Glomerular visceral epithelial cell (primary cell): ENCODE data around the gene PGM1.
A peak's percentile ranks its signal among the peaks of the same experiment; 100 is the strongest.

Source experiments
- DNase-seq: peaks from one replicate; pipeline ENCODE4 v3.0.0-alpha.2; 2016; ENCODE audit errors: extremely low spot score

PGM1 gene

GRCh38 chr1:63633281-63633680, 40.1 kb downstream of the PGM1 start:
- DNase-seq = no peak

GRCh38 chr1:63634471-63634870, 41.3 kb downstream of the PGM1 start:
- DNase-seq = peak; percentile 60

GRCh38 chr1:63635681-63636080, 42.5 kb downstream of the PGM1 start:
- peak; percentile 21 for DNase-seq

GRCh38 chr1:63636192-63637105, 43.2 kb downstream of the PGM1 start:
- no peak for DNase-seq

GRCh38 chr1:63638471-63638870, 45.3 kb downstream of the PGM1 start:
- DNase-seq = no peak

GRCh38 chr1:63638875-63639274, 45.7 kb downstream of the PGM1 start:
- DNase-seq = no peak

- DNase-seq = no peak
These were observed 47.7 kb downstream of the PGM1 start for GRCh38 chr1:63640633-63641567.

GRCh38 chr1:63641615-63642014, 48.4 kb downstream of the PGM1 start:
- DNase-seq = no peak

GRCh38 chr1:63642901-63643300, 49.7 kb downstream of the PGM1 start:
- no peak for DNase-seq

GRCh38 chr1:63643517-63643916, 50.3 kb downstream of the PGM1 start:
- no peak for DNase-seq

GRCh38 chr1:63643926-63644325, 50.7 kb downstream of the PGM1 start:
- DNase-seq = no peak

- no peak for DNase-seq
These were observed 52.1 kb downstream of the PGM1 start for GRCh38 chr1:63645317-63645716.

GRCh38 chr1:63648689-63649088, 55.5 kb downstream of the PGM1 start:
- DNase-seq = no peak

- DNase-seq = no peak
These were observed 58.0 kb downstream of the PGM1 start for GRCh38 chr1:63651161-63651701.

- no peak for DNase-seq
These were observed 60.8 kb downstream of the PGM1 start for GRCh38 chr1:63653976-63654375.

GRCh38 chr1:63659448-63659847, 66.2 kb downstream of the PGM1 start:
- DNase-seq = no peak

- peak; percentile 84 for DNase-seq
These were observed 69.0 kb downstream of the PGM1 start for GRCh38 chr1:63662056-63662836.

GRCh38 chr1:63662841-63663240, 69.6 kb downstream of the PGM1 start:
- DNase-seq = peak; percentile 88

GRCh38 chr1:63663301-63663700, 70.1 kb downstream of the PGM1 start:
- peak; percentile 82 for DNase-seq

- peak; percentile 71 for DNase-seq
These were observed 70.7 kb downstream of the PGM1 start for GRCh38 chr1:63663873-63664272.

- no peak for DNase-seq
These were observed 71.5 kb downstream of the PGM1 start for GRCh38 chr1:63664742-63665141.
